GM12875 (cell line): ENCODE measurements around the gene FITM1.

Source experiments
- H3K4me3 ChIP-seq: one replicate; pipeline ENCODE4 v1.5.1; 2011; ENCODE audit warnings: low read depth, low read length, control low read depth
- TF ChIP-seq, protein P1 (sequence below): IDR thresholded peaks from 2 replicates; pipeline ENCODE4 v1.5.1; 2011; ENCODE audit warnings: low read depth, mild to moderate bottlenecking, control low read depth, inconsistent platforms, low read length, moderate library complexity, borderline replicate concordance; ENCODE audit not compliant: insufficient read depth

The FITM1 gene

GRCh38 chr14:24106672-24107271, 23.7 kb upstream of the FITM1 start:
- no peak overlapping the region for H3K4me3 ChIP-seq
- TF ChIP-seq, protein P1, sequence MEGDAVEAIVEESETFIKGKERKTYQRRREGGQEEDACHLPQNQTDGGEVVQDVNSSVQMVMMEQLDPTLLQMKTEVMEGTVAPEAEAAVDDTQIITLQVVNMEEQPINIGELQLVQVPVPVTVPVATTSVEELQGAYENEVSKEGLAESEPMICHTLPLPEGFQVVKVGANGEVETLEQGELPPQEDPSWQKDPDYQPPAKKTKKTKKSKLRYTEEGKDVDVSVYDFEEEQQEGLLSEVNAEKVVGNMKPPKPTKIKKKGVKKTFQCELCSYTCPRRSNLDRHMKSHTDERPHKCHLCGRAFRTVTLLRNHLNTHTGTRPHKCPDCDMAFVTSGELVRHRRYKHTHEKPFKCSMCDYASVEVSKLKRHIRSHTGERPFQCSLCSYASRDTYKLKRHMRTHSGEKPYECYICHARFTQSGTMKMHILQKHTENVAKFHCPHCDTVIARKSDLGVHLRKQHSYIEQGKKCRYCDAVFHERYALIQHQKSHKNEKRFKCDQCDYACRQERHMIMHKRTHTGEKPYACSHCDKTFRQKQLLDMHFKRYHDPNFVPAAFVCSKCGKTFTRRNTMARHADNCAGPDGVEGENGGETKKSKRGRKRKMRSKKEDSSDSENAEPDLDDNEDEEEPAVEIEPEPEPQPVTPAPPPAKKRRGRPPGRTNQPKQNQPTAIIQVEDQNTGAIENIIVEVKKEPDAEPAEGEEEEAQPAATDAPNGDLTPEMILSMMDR: no peak

DNA sequence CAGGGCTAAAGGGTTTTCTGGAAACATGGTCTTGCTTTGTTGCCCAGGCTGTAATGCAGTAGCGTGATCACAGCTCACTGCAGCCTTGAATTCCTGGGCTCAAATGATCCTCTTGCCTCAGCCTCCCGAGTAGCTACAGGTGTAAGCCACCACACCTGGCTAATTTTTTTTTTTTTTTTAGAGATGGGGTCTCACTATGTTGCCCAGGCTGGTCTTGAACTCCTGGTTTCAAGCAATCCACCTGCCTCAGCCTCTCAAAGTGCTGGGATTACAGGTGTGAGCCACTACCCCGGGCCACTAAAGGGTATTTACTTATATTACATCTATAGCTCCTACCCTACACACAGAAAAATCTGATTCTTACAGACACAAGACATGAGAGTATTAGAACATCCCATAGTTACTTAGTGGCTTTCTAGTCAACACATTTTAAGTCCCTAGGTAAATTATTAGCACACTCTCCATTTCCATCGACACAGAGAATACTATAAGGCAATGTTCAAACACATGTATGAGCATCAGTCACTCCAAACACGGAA, 22.1 kb upstream of the FITM1 start:
- H3K4me3 ChIP-seq: no peak overlapping the region
- TF ChIP-seq, protein P1: no peak

DNA sequence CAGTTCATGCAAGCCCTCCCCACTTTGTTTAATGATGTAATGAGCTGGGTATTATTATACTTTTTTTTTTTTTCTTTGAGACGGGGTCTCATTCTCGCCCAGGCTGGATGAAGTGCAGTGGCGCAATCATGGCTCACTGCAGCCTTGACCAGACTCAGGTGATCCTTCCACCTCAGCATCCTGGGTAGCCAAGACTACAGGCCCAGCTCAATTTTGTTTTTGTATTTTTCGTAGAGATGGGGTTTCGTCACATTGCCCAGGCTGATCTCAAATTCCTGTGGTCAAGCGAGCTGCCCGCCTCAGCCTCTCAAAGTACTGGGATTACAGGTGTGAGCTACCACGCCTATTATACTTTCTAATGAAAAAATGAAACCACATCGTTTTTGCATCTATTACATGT, 20.4 kb upstream of the FITM1 start:
- no peak overlapping the region for H3K4me3 ChIP-seq
- TF ChIP-seq, protein P1: no peak

GRCh38 chr14:24110523-24110922, 19.9 kb upstream of the FITM1 start:
- TF ChIP-seq, protein P1: no peak
- no peak overlapping the region for H3K4me3 ChIP-seq

DNA sequence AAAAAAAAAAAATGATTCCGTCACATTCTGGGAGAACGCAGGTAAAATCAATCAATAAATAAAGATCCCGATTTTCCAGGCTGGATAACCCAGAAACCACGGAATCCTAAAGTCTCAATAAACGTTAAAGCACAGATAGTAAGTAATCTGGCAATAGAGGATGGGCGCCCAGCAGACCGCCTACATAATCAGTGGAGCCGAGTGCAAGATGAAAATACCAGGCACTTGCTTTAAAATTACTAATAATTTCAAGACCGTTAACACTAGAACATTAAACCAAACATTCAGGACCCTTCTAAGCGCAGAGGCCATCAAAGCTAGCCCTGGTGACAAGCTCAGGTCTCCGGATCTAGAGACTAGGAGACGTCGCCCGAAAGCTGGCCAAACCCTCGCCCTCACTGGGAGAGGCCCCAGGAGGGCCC, 17.1 kb upstream of the FITM1 start:
- TF ChIP-seq, protein P1: no peak
- peak overlapping the region; percentile 56 for H3K4me3 ChIP-seq

DNA sequence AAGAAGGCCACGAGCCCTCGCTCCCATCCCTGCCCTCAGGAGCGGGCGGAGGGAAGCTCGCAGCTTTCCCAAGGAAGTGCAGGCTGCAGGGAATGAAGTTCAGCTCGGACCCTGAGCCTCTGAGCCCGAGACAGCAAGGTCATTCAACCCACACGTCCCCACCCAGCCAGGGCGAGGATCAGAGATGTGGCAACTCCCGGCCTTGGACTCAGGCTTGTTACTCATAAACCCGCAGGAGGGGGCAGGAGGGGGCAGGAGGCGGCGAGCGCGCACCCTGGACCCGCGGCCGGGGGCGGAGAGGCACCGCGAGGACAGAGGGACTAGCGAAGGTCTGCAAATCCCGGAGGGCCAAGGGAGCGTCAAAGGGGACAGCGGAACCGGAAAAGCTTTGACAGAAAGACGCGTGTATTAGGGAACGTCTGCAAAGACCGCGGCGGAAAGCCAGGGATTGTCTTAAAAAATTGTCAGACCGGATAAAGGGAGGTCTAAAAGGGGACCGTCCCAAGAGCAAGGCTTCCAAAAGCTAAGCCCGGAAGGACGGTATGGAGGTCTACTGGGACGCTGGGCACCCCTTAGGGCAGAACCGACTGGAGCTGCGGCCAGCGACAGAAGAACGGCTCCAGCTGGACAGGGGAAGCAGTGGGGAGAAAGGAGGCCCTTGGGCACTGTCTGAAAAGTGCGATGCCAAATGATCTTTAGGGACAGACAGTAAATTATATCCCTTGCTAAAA, 16.5 kb upstream of the FITM1 start:
- TF ChIP-seq, protein P1: no peak

More for the DNA sequence above, 16.5 kb upstream of the FITM1 start:
- peak overlapping the region; percentile 56 for H3K4me3 ChIP-seq
